Stimulated activated naive CD4-positive, alpha-beta T cell (primary cell): ENCODE measurements around the gene SPINK5.

Experiments used
- DNase-seq, 6 experiments: peaks; one replicate each; lab custom pipeline; 2025; lab: John Stamatoyannopoulos, UW

The SPINK5 gene

GRCh38 chr5:148094336-148094735 is 30.6 kb downstream of the SPINK5 start:
- DNase-seq = no peak

- DNase-seq = no peak
Measured at GRCh38 chr5:148104226-148104625, 40.4 kb downstream of the SPINK5 start.

- DNase-seq = no peak
Measured at GRCh38 chr5:148107608-148108007, 43.8 kb downstream of the SPINK5 start.

- DNase-seq = no peak
Measured at GRCh38 chr5:148113243-148113642, 49.5 kb downstream of the SPINK5 start.

- DNase-seq = no peak
Measured at GRCh38 chr5:148120317-148120716, 56.5 kb downstream of the SPINK5 start.

GRCh38 chr5:148125641-148126040 is 61.9 kb downstream of the SPINK5 start:
- DNase-seq = no peak

GRCh38 chr5:148135091-148136048 is 71.6 kb downstream of the SPINK5 start:
- no peak for DNase-seq

GRCh38 chr5:148140846-148141245 is 77.1 kb downstream of the SPINK5 start:
- DNase-seq = no peak

- DNase-seq = no peak
Measured at GRCh38 chr5:148141645-148142044, 77.9 kb downstream of the SPINK5 start.

- DNase-seq = no peak
Measured at GRCh38 chr5:148145916-148146315, 82.1 kb downstream of the SPINK5 start.

- DNase-seq = no peak
Measured at GRCh38 chr5:148146487-148146886, 82.7 kb downstream of the SPINK5 start.

- DNase-seq = no peak
Measured at GRCh38 chr5:148147415-148147814, 83.6 kb downstream of the SPINK5 start.

GRCh38 chr5:148151872-148152271 is 88.1 kb downstream of the SPINK5 start:
- DNase-seq = no peak

- no peak for DNase-seq
Measured at GRCh38 chr5:148152781-148153180, 89.0 kb downstream of the SPINK5 start.

- DNase-seq = no peak
Measured at GRCh38 chr5:148156609-148157008, 92.8 kb downstream of the SPINK5 start.

GRCh38 chr5:148162038-148162437 is 98.3 kb downstream of the SPINK5 start:
- DNase-seq = no peak

GRCh38 chr5:148163345-148163744 is 99.6 kb downstream of the SPINK5 start:
- DNase-seq = no peak

- no peak for DNase-seq
Measured at GRCh38 chr5:148166550-148167283, 102.9 kb downstream of the SPINK5 start.

GRCh38 chr5:148168246-148168645 is 104.5 kb downstream of the SPINK5 start, which contains the start of gene SPINK14:
Gene SPINK14 (plus strand): TSS chr5:148168546. CDS start chr5:148169733, 1,187 bp downstream.
- DNase-seq = no peak

- DNase-seq = no peak
Measured at GRCh38 chr5:148172377-148172776, 108.6 kb downstream of the SPINK5 start.

GRCh38 chr5:148176480-148176879 is 112.7 kb downstream of the SPINK5 start:
- DNase-seq = no peak

- no peak for DNase-seq
Measured at GRCh38 chr5:148177207-148177606, 113.4 kb downstream of the SPINK5 start.
